H9 (cell line): ENCODE results near the gene CTNNA3. TPM values are rescaled to one million over a fixed set of nuclear protein-coding genes. Genes with fewer than 3 reads are reported as not detected.

Source experiments
- DNase-seq: peaks from one replicate; pipeline ENCODE4 v3.0.0-alpha.2; 2017
- H2AFZ ChIP-seq: one replicate; pipeline ENCODE4 v1.6.1; 2013; ENCODE audit warnings: mild to moderate bottlenecking, low read length, control low read depth, moderate library complexity
- H2AK5ac ChIP-seq: 2 replicates; pipeline ENCODE4 v1.6.1; 2013; ENCODE audit warnings: low read length, control low read depth, mixed read lengths; ENCODE audit not compliant: insufficient read length
- H2BK120ac ChIP-seq: one replicate; pipeline ENCODE4 v1.6.1; 2013; ENCODE audit warnings: low read depth, mild to moderate bottlenecking, low read length, control low read depth, inconsistent platforms; ENCODE audit not compliant: poor library complexity, severe bottlenecking
- H2BK12ac ChIP-seq: 2 replicates; pipeline ENCODE4 v1.6.1; 2013; ENCODE audit warnings: low read length, control low read depth, mixed read lengths, low read depth; ENCODE audit not compliant: insufficient read length
- H2BK15ac ChIP-seq: 2 replicates; pipeline ENCODE4 v1.6.1; 2013; ENCODE audit warnings: low read depth, low read length, control low read depth
- H2BK20ac ChIP-seq: one replicate; pipeline ENCODE4 v1.6.1; 2013; ENCODE audit warnings: low read depth, mild to moderate bottlenecking, low read length, control low read depth, inconsistent platforms; ENCODE audit not compliant: poor library complexity, severe bottlenecking
- H2BK5ac ChIP-seq: 2 replicates; pipeline ENCODE4 v1.6.1; 2013; ENCODE audit warnings: low read length, control low read depth, mixed read lengths; ENCODE audit not compliant: insufficient read length
- H3K14ac ChIP-seq: 2 replicates; pipeline ENCODE4 v1.6.1; 2013; ENCODE audit warnings: low read length, control low read depth; ENCODE audit not compliant: insufficient read depth
- H3K18ac ChIP-seq: 2 replicates; pipeline ENCODE4 v1.6.1; 2013; ENCODE audit warnings: low read depth, mild to moderate bottlenecking, mixed read lengths, low read length, control low read depth; ENCODE audit not compliant: insufficient read length
- H3K23ac ChIP-seq: 2 replicates; pipeline ENCODE4 v1.6.1; 2013; ENCODE audit warnings: low read length, control low read depth, mixed read lengths, low read depth; ENCODE audit not compliant: insufficient read length
- H3K23me2 ChIP-seq: 2 replicates; pipeline ENCODE4 v1.6.1; 2013; ENCODE audit warnings: low read depth, mild to moderate bottlenecking, mixed read lengths, low read length, control low read depth; ENCODE audit not compliant: insufficient read length, poor library complexity, severe bottlenecking
- H3K27ac ChIP-seq: 2 replicates; pipeline ENCODE4 v1.5.1; 2013; ENCODE audit warnings: low read length, control low read depth, mixed read lengths, low read depth; ENCODE audit not compliant: insufficient read length
- H3K27me3 ChIP-seq: 2 replicates; pipeline ENCODE4 v1.6.1; 2013; ENCODE audit warnings: low read length, control low read depth, inconsistent platforms; ENCODE audit not compliant: insufficient read depth
- H3K4ac ChIP-seq: 2 replicates; pipeline ENCODE4 v1.6.1; 2013; ENCODE audit warnings: low read depth, mild to moderate bottlenecking, control low read depth, inconsistent platforms, low read length, moderate library complexity
- H3K4me1 ChIP-seq: 2 replicates; pipeline ENCODE4 v1.6.1; 2013; ENCODE audit warnings: low read length, control low read depth, inconsistent platforms; ENCODE audit not compliant: insufficient read depth
- H3K4me2 ChIP-seq: 2 replicates; pipeline ENCODE4 v1.6.1; 2013; ENCODE audit warnings: low read length, control low read depth, mixed read lengths; ENCODE audit not compliant: insufficient read length, insufficient read depth
- H3K56ac ChIP-seq: 2 replicates; pipeline ENCODE4 v1.6.1; 2013; ENCODE audit warnings: low read depth, mild to moderate bottlenecking, mixed read lengths, low read length, control low read depth; ENCODE audit not compliant: insufficient read length
- H3K79me1 ChIP-seq: 2 replicates; pipeline ENCODE4 v1.6.1; 2013; ENCODE audit warnings: low read depth, mild to moderate bottlenecking, moderate library complexity, low read length, control low read depth, inconsistent platforms; ENCODE audit not compliant: insufficient read depth, poor library complexity, severe bottlenecking
- H3K79me2 ChIP-seq: 2 replicates; pipeline ENCODE4 v1.6.1; 2013; ENCODE audit warnings: low read length, control low read depth, inconsistent platforms; ENCODE audit not compliant: insufficient read depth
- H3K9ac ChIP-seq: 2 replicates; pipeline ENCODE4 v1.6.1; 2013; ENCODE audit warnings: low read length, control low read depth, mixed read lengths; ENCODE audit not compliant: insufficient read length; ENCODE audit errors: extremely low read depth
- H3K9me3 ChIP-seq: one replicate; pipeline ENCODE4 v1.6.1; 2013; ENCODE audit warnings: low read depth, low read length, inconsistent platforms; ENCODE audit not compliant: control insufficient read depth
- H3T11ph ChIP-seq: one replicate; pipeline ENCODE4 v1.6.1; 2013; ENCODE audit warnings: mild to moderate bottlenecking, low read length, control low read depth, inconsistent platforms
- H4K20me1 ChIP-seq: one replicate; pipeline ENCODE4 v1.6.1; 2013; ENCODE audit not compliant: control insufficient read depth, insufficient read length, insufficient read depth
- H4K5ac ChIP-seq: 2 replicates; pipeline ENCODE4 v1.6.1; 2013; ENCODE audit warnings: low read depth, mild to moderate bottlenecking, mixed read lengths, low read length, control low read depth; ENCODE audit not compliant: insufficient read length
- H4K8ac ChIP-seq: replicated peaks from 2 replicates; pipeline ENCODE4 v1.6.1; 2013; ENCODE audit warnings: low read length, control low read depth, mixed read lengths, low read depth; ENCODE audit not compliant: insufficient read length
- H4K91ac ChIP-seq: 2 replicates; pipeline ENCODE4 v1.6.1; 2013; ENCODE audit warnings: low read depth, mild to moderate bottlenecking, moderate library complexity, mixed read lengths, low read length, control low read depth; ENCODE audit not compliant: insufficient read length
- H3K27ac Mint-ChIP-seq, 3 experiments: 2 replicates in 2 of 3; 3 replicates in 1 of 3; pipeline ENCODE4 v1.8.0; 2020 to 2021; ENCODE audit warnings: mixed read lengths in 3 of 3, mild to moderate bottlenecking in 1 of 3, moderate library complexity in 1 of 3
- H3K27me3 Mint-ChIP-seq: 2 replicates; pipeline ENCODE4 v1.8.0; 2021; ENCODE audit warnings: low read depth, mild to moderate bottlenecking, moderate library complexity, mixed read lengths
- H3K36me3 Mint-ChIP-seq, 3 experiments: 2 replicates in 2 of 3; 3 replicates in 1 of 3; pipeline ENCODE4 v1.8.0; 2020 to 2021; ENCODE audit warnings: low read depth in 3 of 3, mixed read lengths in 3 of 3; ENCODE audit not compliant: insufficient read depth in 1 of 3
- H3K4me1 Mint-ChIP-seq, 2 experiments: 2 replicates each; pipeline ENCODE4 v1.8.0; 2020; ENCODE audit warnings: mixed read lengths in 2 of 2
- H3K4me3 Mint-ChIP-seq, 2 experiments: 2 replicates in 1 of 2; 3 replicates in 1 of 2; pipeline ENCODE4 v1.8.0; 2020 to 2021; ENCODE audit warnings: mild to moderate bottlenecking in 2 of 2, mixed read lengths in 2 of 2, moderate library complexity in 1 of 2
- H3K9me3 Mint-ChIP-seq, 2 experiments: 2 replicates in 1 of 2; 3 replicates in 1 of 2; pipeline ENCODE4 v1.8.0; 2020; ENCODE audit warnings: mild to moderate bottlenecking in 2 of 2, mixed read lengths in 2 of 2, moderate library complexity in 1 of 2
- WGBS: extraction: QIAGEN DNeasy Blood & Tissue Kit; methylation state at CpG from one replicate; pipeline ENCODE4 v1.1.7; 2013; ENCODE audit warnings: missing lambda C conversion rate, low lambda C conversion rate, mixed read lengths; ENCODE audit not compliant: insufficient read length; ENCODE audit errors: extremely low coverage; 5-methylcytosine and 5-hydroxymethylcytosine counted together
- total RNA-seq: library from RNA; stranded (reverse); gene quantifications from 2 replicates; pipeline ENCODE4 v1.2.1, GENCODE V29; 2021
- TF ChIP-seq, protein P1 (sequence below): fragments of 200-600 bp; sonication (generic); conservative IDR thresholded peaks from 3 replicates; pipeline ENCODE4 v1.8.0; 2021; ENCODE audit warnings: antibody characterized with exemption, mild to moderate bottlenecking

Gene CTNNA3
- total RNA-seq, 1 experiment from 2014 or later, result 3.3 TPM

DNA sequence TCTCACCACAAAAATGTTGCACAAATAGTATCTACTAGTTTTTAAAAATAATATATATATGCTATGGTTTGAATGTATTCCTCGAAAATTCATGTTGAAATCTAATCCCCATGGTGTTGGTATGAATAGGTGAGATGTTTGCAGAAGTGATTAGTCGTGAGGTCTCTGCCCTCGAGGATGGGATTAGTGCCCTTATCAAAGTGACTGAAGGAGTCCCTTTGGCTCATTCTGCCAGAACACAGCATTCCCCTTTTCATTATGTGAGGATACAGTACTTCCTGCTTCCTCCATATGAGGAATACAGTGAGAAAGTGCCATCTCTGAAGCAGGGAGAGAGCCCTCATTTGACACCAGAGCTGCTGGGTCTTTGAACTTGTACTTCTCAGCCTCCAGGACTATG lies 1547.7 kb downstream of the CTNNA3 start:
- Histone ChIP-seq H2AK5ac (no peak overlapping the region), H3K14ac (no peak overlapping the region), H4K20me1 (no peaks in the 10 kb centered on the region), H2BK12ac (no peak overlapping the region), H2AFZ (no peak overlapping the region), H4K8ac (no peak overlapping the region), H3K4me2 (no peak overlapping the region), H2BK5ac (no peak overlapping the region), H2BK20ac (no peak overlapping the region), H3K27ac (no peak overlapping the region), H3K4me1 (no peaks in the 10 kb centered on the region), H3K4ac (no peak overlapping the region), H3K23ac (no peak overlapping the region), H3K9ac (no peak overlapping the region), H3T11ph (no peak overlapping the region), H3K23me2 (no peaks in the 10 kb centered on the region), H2BK15ac (no peak overlapping the region), H3K79me1 (no peaks in the 10 kb centered on the region), H3K79me2 (no peaks in the 10 kb centered on the region), H4K91ac (no peak overlapping the region), H3K56ac (no peak overlapping the region), H2BK120ac (no peak overlapping the region), H3K27me3 (no peaks in the 10 kb centered on the region), H4K5ac (no peak overlapping the region), H3K9me3 (no peaks in the 10 kb centered on the region), H3K18ac (no peak overlapping the region)
- TF ChIP-seq, protein P1, sequence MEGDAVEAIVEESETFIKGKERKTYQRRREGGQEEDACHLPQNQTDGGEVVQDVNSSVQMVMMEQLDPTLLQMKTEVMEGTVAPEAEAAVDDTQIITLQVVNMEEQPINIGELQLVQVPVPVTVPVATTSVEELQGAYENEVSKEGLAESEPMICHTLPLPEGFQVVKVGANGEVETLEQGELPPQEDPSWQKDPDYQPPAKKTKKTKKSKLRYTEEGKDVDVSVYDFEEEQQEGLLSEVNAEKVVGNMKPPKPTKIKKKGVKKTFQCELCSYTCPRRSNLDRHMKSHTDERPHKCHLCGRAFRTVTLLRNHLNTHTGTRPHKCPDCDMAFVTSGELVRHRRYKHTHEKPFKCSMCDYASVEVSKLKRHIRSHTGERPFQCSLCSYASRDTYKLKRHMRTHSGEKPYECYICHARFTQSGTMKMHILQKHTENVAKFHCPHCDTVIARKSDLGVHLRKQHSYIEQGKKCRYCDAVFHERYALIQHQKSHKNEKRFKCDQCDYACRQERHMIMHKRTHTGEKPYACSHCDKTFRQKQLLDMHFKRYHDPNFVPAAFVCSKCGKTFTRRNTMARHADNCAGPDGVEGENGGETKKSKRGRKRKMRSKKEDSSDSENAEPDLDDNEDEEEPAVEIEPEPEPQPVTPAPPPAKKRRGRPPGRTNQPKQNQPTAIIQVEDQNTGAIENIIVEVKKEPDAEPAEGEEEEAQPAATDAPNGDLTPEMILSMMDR, result no peak
- Mint-ChIP-seq H3K4me1 (no peaks in the 10 kb centered on the region), H3K36me3 (no peaks in the 10 kb centered on the region; a peak in 1 of 7 replicates), H3K9me3 (peaks cover 3 to 4% of the 10 kb centered on the region in 2 experiments; a peak in 3 of 5 replicates), H3K27me3 (no peaks in the 10 kb centered on the region), H3K4me3 (no peak overlapping the region), H3K27ac (no peak overlapping the region)
- DNase-seq, result no peak
- no CpG with 5 or more reads among the region's 3 CpGs for WGBS
